ENCODE data around the gene MLPH.
A peak's percentile ranks its signal among the peaks of the same experiment; 100 is the strongest.

The MLPH gene

GRCh38 chr2:237501892-237502513, 15.0 kb downstream of the MLPH start:
- no peak for DNase-seq

GRCh38 chr2:237503201-237503600, 16.1 kb downstream of the MLPH start:
- no peak for DNase-seq

DNA sequence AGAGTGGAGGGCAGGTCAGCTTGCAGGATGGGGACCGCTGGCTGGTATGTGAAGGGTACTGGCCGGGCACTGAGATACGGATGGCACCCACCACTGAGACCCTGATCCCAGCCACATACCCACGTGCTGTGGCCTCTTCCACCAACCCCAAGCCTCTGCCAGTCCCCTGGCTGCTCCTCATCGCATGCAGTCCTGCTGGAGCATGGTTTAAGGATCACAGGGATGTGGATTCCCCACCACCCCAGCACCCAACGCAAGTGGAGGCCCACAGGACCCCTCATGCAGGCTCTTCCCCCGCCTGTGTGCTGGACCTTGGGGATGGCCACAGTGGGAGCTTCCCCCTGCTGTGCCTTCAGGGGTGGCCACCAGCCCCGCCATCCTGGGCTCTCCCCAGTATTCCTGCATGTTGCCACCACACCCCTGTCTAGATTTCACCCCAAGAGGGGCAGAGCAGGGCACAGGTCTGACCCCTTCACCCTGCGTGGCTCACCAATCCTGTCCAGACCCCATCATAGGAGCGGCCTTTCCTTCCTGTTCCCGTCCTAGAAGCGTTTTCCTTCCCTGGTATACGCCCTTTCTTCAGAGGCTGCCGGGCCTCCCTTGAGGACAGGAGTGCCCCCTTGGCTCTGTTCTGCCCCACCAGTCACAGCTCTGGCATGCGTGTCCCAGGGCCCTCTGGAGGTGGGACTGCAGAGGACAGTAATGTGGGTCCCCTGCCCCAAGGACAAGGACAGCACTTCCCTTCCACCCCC, 18.3 kb downstream of the MLPH start:
- DNase-seq: no peak

DNA sequence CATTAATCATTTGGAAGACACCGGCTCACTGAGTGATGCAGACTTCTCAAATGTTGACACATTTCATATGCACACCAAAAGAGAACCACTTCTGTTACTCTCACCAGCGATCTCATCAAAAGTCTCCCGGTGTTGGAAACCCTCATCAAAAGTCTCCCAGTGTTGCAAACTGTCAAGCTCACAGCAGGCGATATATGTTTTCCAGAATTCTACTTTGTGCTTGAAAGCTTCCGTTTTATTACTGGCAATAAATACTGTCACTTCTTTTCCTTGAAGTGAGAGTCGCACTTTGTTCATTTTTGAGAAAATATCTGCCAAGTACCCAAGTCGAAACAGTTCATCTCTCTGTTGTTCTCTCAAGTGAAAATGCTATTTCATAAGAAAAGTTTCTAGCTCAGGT, 20.5 kb downstream of the MLPH start:
- DNase-seq: no peak

GRCh38 chr2:237508361-237508760, 21.3 kb downstream of the MLPH start:
- no peak for DNase-seq

GRCh38 chr2:237509151-237509550, 22.1 kb downstream of the MLPH start:
- DNase-seq: no peak

DNA sequence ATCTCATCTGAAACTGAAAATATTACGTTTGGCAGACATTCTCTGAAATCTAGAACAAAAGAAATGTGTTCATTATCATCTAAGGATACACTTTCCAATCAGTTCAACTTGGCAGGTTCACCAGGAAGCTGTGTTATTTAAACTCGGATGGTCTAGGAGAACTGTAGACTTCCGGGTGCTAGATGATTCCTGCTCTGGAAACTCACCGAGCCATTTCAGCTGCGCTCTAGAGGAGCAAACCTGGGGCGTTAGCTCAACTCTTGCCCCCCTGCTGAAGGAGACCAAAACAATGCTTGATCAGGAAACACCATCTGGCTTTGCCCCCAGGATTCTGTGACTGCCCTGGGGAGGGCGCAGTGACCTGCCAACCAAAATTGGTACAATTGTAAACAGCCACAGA, 22.9 kb downstream of the MLPH start:
- no peak for DNase-seq

GRCh38 chr2:237510502-237511217, 23.6 kb downstream of the MLPH start:
- DNase-seq: no peak

DNA sequence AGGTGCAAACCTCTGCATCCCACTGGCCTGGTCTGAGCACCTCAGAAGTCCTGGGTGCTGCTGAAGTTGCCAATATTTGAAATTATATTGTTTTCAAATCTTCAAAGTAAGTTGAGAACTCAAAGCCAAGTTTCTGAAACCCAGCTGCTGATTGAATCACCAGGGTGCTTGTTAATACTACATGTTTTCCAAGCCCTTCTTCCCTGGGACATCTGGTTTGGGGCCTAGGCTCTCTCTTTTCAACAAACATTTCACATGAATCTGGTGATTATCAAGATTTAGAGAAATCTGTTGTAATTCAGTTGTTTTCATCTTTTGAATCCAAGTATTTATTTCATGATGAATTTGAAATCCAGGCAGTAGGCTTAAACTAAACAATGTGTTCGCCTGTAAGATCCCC, 24.4 kb downstream of the MLPH start:
- DNase-seq: no peak

GRCh38 chr2:237511885-237512405, 24.9 kb downstream of the MLPH start:
- no peak for DNase-seq

DNA sequence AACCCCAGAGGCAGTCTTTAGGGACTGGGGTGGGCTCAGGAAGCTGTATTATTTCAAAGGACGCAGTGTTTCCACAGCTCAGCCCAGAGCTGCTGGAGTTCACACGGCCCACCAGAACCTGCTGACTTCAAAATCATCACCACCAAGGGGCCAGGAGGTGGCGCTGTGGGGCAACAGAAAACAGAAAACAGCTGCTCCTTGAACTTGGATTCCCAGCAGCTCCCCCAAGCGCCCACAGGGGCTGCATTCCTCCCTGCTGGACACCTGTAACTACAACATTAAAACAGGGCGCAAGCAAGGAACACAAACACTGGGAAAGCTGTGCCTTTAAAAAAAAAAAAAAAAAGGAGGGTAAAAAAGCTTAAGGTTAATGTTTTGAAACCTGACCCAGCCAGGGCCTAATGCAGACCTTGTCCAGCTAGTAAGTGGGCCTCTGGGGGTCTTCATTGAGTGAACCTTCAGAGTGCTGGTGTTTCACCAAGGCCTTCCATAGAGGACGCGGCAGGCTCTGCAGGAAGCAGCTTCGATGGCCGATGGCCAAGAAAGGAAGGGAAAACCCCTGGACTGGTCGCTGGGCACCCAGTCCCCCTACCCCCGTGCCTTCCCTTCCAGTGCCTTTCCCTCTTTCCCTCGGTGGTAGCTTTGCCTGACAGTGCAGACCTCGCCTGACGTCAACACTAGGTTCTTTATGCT, 25.9 kb downstream of the MLPH start:
- peak; percentile 78 for DNase-seq

DNA sequence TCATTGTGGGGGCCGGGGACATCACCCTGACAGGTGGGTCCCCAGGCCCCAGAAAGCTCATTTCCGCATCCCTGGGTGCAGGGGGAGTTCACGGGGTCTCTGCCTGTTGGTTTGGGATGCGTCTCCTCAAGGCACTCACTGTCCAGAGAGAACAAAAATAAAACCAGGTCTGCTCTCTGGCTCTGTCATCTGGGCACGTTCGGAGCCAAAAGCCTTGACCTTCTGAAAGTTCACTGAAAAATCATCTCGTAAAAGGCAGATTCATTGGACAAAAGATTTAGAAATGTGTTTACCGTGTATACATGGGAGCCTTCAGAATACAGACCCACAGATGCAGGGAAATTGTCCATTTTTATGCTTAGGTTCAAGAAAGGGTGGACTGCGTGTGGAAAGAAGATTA, 26.6 kb downstream of the MLPH start:
- no peak for DNase-seq

- no peak for DNase-seq
Measured at GRCh38 chr2:237514474-237515130, 27.6 kb downstream of the MLPH start.

GRCh38 chr2:237515166-237515565, 28.1 kb downstream of the MLPH start:
- no peak for DNase-seq

GRCh38 chr2:237515621-237516275, 28.7 kb downstream of the MLPH start:
- DNase-seq: no peak

DNA sequence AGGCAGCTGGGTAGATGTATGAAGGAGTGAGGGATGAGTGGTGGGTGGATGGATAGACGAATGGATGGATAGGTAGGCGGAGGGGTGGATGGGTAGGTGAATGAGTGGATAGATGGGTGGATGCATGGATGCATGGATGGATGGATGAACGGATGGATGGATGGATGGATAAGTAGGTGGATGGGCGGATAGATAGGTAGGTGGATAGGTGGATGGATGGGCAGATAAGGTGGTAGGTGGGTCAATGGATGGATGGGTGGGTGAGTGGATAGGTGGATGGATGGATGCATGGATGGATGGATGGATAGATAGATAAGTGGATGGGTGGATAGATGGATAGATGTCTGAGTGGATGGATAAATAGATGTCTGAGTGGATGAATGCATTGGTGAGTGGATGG, 30.1 kb downstream of the MLPH start:
- DNase-seq: no peak

DNA sequence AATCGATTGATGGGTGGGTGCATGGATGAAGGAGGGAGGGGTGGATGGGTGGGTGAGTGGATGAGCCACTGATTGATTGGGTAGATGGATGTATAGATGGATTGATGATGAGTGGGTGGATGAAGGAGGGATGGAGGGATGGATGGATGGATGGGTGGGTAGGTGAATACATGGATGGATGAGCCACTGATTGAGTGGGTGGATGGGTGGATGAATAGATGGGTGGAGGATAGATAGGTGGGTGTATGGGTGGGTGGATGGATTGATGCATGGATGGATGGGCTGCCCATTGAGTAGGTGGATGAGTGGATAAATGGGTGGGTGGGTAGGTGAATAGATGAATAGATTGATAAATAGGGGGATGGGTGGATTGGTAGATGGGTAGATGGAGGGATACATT, 30.9 kb downstream of the MLPH start:
- DNase-seq: no peak

DNA sequence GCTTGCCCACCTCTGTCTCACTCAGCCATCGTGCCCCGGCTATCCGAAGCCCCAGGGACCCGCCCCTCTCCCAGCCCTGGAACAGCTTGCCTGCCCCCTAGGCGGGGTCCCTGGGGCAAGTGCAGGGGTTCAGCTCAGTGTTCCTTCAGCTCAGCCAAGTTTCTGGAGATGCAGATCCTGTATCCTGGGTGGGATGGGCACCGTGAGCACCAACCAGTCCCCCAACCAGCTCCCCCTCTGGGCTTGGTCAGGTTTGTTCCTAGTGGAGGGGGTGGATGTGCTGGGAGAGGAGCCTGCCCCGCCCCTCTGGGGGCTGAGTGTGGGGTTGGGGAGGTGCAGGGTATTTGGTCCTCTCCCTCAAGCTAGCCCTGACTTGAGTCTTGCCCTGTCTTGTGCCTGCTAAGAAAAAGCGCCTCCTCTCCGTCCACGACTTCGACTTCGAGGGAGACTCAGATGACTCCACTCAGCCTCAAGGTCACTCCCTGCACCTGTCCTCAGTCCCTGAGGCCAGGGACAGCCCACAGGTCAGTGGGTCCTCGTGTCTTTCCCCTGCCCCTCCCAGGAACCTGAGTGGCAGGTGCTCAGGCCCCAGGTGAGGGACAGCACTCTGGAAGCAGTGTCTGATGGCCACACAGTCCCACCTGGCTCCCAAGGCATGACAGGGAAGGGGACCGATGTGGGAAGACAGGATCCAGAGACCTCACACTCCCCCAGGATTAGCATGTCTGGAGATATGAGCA, 32.6 kb downstream of the MLPH start:
- DNase-seq: no peak

DNA sequence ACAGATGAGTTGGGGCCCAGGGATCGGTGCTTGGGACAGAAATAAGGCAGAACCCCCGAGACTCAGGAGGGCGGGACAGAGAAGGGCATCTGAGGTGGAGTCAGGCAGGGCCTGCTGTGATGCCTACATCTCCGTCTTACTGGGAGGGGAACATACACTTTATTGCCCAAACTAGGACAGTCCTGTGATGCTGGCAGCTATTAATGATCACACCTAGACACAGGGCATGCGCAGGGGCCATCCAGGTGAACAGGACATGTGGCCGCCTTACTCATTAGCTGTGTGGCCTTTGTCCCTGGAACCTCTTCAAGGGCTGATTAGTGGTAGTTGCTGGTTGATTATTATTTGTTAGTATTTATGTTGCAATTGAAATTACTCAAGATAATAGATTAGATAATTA, 33.2 kb downstream of the MLPH start:
- no peak for DNase-seq

GRCh38 chr2:237524631-237525030, 37.6 kb downstream of the MLPH start:
- no peak for DNase-seq

- no peak for DNase-seq
Measured at GRCh38 chr2:237525559-237526157, 38.6 kb downstream of the MLPH start.
